ENCODE data around the gene CCM2.
"Not testable (repeated sequence)": the region's sequence is repeated elsewhere in the genome, so short reads cannot be mapped to it uniquely, and the experiment has no call there.

Gene CCM2

GRCh38 chr7:45001138-45001694 is 1.2 kb downstream of the CCM2 start:
- peak; percentile 78 for DNase-seq (ENCODE audit: low spot score)

GRCh38 chr7:45001826-45002225 is 1.8 kb downstream of the CCM2 start:
- DNase-seq (ENCODE audit: low spot score) = no peak

- DNase-seq (ENCODE audit: low spot score) = no peak
These were observed 3.8 kb downstream of the CCM2 start for GRCh38 chr7:45003789-45004188.

- DNase-seq (ENCODE audit: low spot score) = no peak
These were observed 7.1 kb downstream of the CCM2 start for GRCh38 chr7:45007106-45007505.

- no peak for DNase-seq (ENCODE audit: low spot score)
These were observed 7.7 kb downstream of the CCM2 start for GRCh38 chr7:45007571-45008328.

GRCh38 chr7:45013465-45013967 is 13.5 kb downstream of the CCM2 start:
- DNase-seq (ENCODE audit: low spot score) = no peak

- DNase-seq (ENCODE audit: low spot score) = no peak
These were observed 15.3 kb downstream of the CCM2 start for GRCh38 chr7:45015313-45015712.

- DNase-seq (ENCODE audit: low spot score) = no peak
These were observed 17.3 kb downstream of the CCM2 start for GRCh38 chr7:45017253-45017652.

- DNase-seq (ENCODE audit: low spot score) = no peak
These were observed 20.9 kb downstream of the CCM2 start for GRCh38 chr7:45020915-45021314.

GRCh38 chr7:45021604-45022296 is 21.7 kb downstream of the CCM2 start:
- DNase-seq (ENCODE audit: low spot score) = no peak

GRCh38 chr7:45024126-45024744 is 24.2 kb downstream of the CCM2 start:
- DNase-seq (ENCODE audit: low spot score) = no peak

- DNase-seq (ENCODE audit: low spot score) = not testable (repeated sequence)
These were observed 25.5 kb downstream of the CCM2 start for GRCh38 chr7:45025473-45025872.

GRCh38 chr7:45026013-45026412 is 26.0 kb downstream of the CCM2 start:
- no peak for DNase-seq (ENCODE audit: low spot score)

GRCh38 chr7:45026984-45027773 is 27.2 kb downstream of the CCM2 start:
- DNase-seq (ENCODE audit: low spot score) = peak; percentile 67

GRCh38 chr7:45027774-45028114 is 27.7 kb downstream of the CCM2 start:
- DNase-seq (ENCODE audit: low spot score) = no peak

GRCh38 chr7:45028138-45028919 is 28.3 kb downstream of the CCM2 start:
- DNase-seq (ENCODE audit: low spot score) = no peak

- DNase-seq (ENCODE audit: low spot score) = no peak
These were observed 28.9 kb downstream of the CCM2 start for GRCh38 chr7:45028920-45029344.

- no peak for DNase-seq (ENCODE audit: low spot score)
These were observed 31.8 kb downstream of the CCM2 start for GRCh38 chr7:45031829-45032228.

GRCh38 chr7:45032421-45032820 is 32.4 kb downstream of the CCM2 start:
- no peak for DNase-seq (ENCODE audit: low spot score)

- peak; percentile 24 for DNase-seq (ENCODE audit: low spot score)
These were observed 33.4 kb downstream of the CCM2 start for GRCh38 chr7:45033261-45033930.

GRCh38 chr7:45033931-45034290 is 33.9 kb downstream of the CCM2 start:
- DNase-seq (ENCODE audit: low spot score) = no peak
